ENCODE data around the gene ZNF726.
"Not testable (repeated sequence)": the region's sequence is repeated elsewhere in the genome, so short reads cannot be mapped to it uniquely, and the experiment has no call there.

The ZNF726 gene

DNA sequence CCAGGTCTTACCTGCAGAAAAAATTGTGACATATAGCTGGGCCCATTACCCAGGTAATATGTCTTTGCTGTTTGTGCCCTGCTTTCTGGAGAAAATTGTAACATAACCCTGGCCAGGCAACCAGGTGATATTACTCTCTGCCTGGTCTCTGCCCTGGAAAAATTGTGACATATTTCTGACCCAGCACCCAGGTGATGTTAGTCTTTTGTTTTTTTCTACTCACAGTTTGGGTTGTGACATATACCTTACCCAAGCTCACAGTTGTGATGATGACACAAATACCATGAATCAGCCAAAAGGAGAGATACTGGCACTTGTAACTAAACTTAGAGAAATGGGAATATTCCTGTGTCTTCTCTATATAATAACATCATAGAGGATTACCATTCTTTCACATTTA, 6.5 kb upstream of the ZNF726 start:
- TF ChIP-seq ZFX (IDR thresholded peaks at IDR 0.05; ENCODE audit: borderline replicate concordance), result no peak
- TF ChIP-seq, protein P1, sequence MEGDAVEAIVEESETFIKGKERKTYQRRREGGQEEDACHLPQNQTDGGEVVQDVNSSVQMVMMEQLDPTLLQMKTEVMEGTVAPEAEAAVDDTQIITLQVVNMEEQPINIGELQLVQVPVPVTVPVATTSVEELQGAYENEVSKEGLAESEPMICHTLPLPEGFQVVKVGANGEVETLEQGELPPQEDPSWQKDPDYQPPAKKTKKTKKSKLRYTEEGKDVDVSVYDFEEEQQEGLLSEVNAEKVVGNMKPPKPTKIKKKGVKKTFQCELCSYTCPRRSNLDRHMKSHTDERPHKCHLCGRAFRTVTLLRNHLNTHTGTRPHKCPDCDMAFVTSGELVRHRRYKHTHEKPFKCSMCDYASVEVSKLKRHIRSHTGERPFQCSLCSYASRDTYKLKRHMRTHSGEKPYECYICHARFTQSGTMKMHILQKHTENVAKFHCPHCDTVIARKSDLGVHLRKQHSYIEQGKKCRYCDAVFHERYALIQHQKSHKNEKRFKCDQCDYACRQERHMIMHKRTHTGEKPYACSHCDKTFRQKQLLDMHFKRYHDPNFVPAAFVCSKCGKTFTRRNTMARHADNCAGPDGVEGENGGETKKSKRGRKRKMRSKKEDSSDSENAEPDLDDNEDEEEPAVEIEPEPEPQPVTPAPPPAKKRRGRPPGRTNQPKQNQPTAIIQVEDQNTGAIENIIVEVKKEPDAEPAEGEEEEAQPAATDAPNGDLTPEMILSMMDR (IDR thresholded peaks at IDR 0.05), result no peak
- no peak overlapping the region for H3K27ac ChIP-seq

DNA sequence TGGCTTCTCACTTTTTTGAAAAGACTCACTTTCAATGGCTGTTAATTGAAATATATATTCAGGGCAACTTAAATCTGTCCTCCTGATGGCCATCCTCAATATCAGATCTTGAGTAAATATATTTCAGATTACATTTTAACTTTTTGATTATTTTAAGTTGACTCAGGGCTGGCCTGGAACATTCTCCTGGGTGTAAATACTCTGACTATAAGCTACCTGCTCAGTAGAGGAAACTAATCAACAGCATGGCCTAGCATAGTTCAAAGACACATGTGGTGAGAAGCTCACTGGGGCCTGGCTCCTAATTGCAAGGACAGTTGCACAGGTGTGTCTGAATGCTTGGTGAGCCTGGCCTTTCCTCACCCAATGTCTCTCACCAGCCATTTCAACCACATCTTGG, 5.5 kb upstream of the ZNF726 start:
- H3K27ac ChIP-seq, result no peak overlapping the region
- TF ChIP-seq, protein P1 (IDR thresholded peaks at IDR 0.05), result no peak
- TF ChIP-seq ZFX (IDR thresholded peaks at IDR 0.05; ENCODE audit: borderline replicate concordance), result no peak

DNA sequence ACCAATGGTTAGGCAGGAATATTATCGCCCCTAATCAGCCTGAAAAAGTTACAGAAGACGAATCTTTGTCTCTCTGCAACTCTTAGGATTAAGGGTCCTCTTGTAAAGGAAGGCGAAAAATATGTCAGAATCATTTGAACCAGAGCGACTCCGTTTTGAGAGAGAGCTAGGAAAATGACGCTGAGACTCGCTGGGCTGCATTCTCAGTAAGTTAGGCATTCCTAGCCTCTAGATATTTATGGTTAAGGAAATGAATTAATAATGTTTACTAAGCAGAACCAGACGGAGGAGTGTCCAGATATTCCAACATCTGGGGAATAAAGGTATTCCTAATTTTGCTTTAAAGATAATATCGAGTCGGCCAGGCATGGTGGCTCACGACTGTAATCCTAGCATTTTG, 755 bp upstream of the ZNF726 start:
- TF ChIP-seq ZFX (IDR thresholded peaks at IDR 0.05; ENCODE audit: borderline replicate concordance), result no peak
- TF ChIP-seq, protein P1 (IDR thresholded peaks at IDR 0.05), result no peak
- H3K27ac ChIP-seq, result peak overlapping the region; percentile 82

DNA sequence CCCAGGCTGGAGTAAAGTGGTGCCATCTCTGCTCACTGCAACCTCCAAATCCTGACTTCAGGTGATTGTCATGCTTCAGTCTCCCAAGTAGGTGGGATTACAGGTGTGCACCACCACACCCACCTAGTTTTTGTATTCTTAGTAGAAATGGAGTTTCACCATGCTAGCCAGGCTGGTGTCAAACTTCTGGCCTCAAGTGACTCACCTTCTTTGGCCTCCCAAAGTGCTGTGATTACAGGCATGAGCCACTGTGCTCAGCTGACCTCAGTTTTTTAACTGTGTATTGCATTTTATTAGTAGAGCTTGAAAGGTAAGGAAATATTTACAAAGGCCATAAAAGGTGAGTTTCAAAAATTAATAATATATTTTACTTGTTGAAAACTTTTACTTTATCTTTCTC, 2.3 kb downstream of the ZNF726 start:
- TF ChIP-seq, protein P1 (IDR thresholded peaks at IDR 0.05), result no peak
- no peak for TF ChIP-seq ZFX (IDR thresholded peaks at IDR 0.05; ENCODE audit: borderline replicate concordance)
- no peak overlapping the region for H3K27ac ChIP-seq

DNA sequence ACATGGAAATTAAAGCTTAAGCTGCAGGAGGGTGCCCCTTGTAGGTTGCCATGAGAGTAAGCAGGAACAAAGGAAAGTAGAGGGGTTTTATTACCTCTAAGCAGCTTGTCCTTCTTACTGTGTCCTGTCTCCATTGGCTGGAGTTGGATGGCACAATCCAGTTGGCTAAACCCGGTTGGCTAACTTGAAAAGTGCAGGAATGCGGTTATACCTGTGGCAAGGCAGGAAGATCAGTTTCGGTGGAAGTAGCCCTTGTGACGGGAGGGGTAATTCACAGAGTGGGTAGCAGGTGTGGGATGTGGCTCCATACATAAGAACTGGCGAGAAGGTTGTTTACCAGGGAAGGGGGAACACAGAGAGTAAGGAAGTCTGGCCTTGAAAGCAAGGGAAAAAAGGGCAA, 3.2 kb downstream of the ZNF726 start:
- TF ChIP-seq, protein P1 (IDR thresholded peaks at IDR 0.05), result no peak
- TF ChIP-seq ZFX (IDR thresholded peaks at IDR 0.05; ENCODE audit: borderline replicate concordance), result no peak
- H3K27ac ChIP-seq, result 0 out of 2 replicates have a peak overlapping the region, but pooled peaks have one; percentile 10

DNA sequence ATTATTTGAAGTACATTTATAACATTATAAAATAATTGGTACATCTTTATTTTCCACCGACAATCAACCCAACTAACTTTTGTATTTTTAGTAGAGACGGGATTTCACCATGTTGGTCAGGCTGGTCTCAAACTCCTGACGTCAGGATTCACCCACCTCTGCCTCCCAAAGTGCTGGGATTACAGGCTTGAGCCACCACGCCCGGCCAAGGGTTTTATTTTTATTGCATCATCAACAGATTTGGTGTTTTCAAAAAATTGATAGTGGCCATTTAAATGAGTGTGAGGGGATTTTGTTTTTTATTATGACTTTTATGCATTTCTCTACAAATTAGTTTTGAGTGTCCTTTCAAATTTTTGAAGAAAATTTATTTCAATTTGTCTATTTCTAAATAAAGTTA, 10.6 kb downstream of the ZNF726 start:
- TF ChIP-seq ZFX (IDR thresholded peaks at IDR 0.05; ENCODE audit: borderline replicate concordance), result no peak
- TF ChIP-seq, protein P1 (IDR thresholded peaks at IDR 0.05), result no peak
- H3K27ac ChIP-seq, result no peak overlapping the region

DNA sequence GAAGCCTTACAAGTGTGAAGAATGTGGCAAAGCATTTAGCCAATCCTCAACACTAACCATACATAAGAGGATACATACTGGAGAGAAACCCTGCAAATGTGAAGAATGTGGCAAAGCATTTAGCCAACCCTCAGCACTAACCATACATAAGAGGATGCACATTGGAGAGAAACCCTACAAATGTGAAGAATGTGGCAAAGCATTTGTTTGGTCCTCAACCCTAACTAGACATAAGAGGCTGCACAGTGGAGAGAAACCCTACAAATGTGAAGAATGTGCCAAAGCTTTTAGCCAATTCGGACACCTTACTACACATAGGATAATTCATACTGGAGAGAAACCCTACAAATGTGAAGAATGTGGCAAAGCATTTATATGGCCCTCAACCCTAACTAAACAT, 18.2 kb downstream of the ZNF726 start:
- TF ChIP-seq, protein P1 (IDR thresholded peaks at IDR 0.05), result no peak
- no peak for TF ChIP-seq ZFX (IDR thresholded peaks at IDR 0.05; ENCODE audit: borderline replicate concordance)

DNA sequence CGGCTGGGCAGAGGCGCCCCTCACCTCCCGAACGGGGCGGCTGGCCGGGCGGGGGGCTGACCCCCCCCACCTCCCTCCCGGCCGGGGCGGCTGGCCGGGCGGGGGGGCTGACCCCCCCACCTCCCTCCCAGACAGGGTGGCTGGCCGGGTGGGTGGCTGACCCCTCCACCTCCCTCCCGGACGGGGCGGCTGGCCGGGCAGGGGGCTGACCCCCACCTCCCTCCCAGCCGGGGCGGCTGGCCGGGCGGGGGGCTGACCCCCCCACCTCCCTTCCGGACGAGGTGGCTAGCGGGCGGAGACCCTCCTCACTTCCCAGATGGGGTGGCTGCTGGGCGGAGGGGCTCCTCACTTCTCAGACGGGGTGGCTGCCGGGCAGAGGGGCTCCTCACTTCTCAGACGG, 22.3 kb downstream of the ZNF726 start:
- not testable (repeated sequence) for H3K27ac ChIP-seq

More for the DNA sequence above, 18.2 kb downstream of the ZNF726 start:
- H3K27ac ChIP-seq, result no peak overlapping the region
